MCF 10A (cell line): ENCODE measurements around the gene PCYOX1L. TPM values are rescaled to one million over a fixed set of nuclear protein-coding genes. Genes with fewer than 3 reads are reported as not detected.

Source experiments
- BruUV-seq: library from RNA; stranded (reverse); fragments of 400-500 nt; replicated peaks from 2 replicates; lab custom pipeline; 2021; lab: Mats Ljungman, UMichigan
- CTCF ChIA-PET: fragments of 300-600 bp; sonication (Branson Sonifier 250); formaldehyde crosslinking; extraction: SDS; loops from one replicate; lab custom pipeline; 2021; ENCODE audit warnings: antibody characterized with exemption, inconsistent platforms; lab: Yijun Ruan, JAX
- POLR2A ChIA-PET: fragments of 300-600, 350-650 bp; sonication (Branson Sonifier 250); formaldehyde crosslinking; extraction: SDS; loops from one replicate; lab custom pipeline; 2020; ENCODE audit warnings: antibody characterized with exemption, inconsistent platforms; lab: Yijun Ruan, JAX
- DNase-seq: peaks from one replicate; pipeline ENCODE4 v3.0.0-alpha.2; 2018; ENCODE audit not compliant: unreplicated experiment
- H3K27ac Mint-ChIP-seq: one replicate; pipeline ENCODE4 v1.8.0; 2022; ENCODE audit warnings: mild to moderate bottlenecking, low read depth, mixed read lengths; ENCODE audit not compliant: unreplicated experiment
- H3K27me3 Mint-ChIP-seq: one replicate; pipeline ENCODE4 v1.8.0; 2022; ENCODE audit warnings: mixed read lengths; ENCODE audit not compliant: insufficient read depth, unreplicated experiment
- H3K36me3 Mint-ChIP-seq: one replicate; pipeline ENCODE4 v1.8.0; 2022; ENCODE audit warnings: mild to moderate bottlenecking, moderate library complexity, mixed read lengths; ENCODE audit not compliant: insufficient read depth, unreplicated experiment
- H3K4me1 Mint-ChIP-seq: one replicate; pipeline ENCODE4 v1.8.0; 2022; ENCODE audit warnings: mixed read lengths; ENCODE audit not compliant: insufficient read depth, unreplicated experiment
- H3K4me3 Mint-ChIP-seq: one replicate; pipeline ENCODE4 v1.8.0; 2022; ENCODE audit warnings: mild to moderate bottlenecking, moderate library complexity, mixed read lengths; ENCODE audit not compliant: unreplicated experiment
- H3K9me3 Mint-ChIP-seq: one replicate; pipeline ENCODE4 v1.8.0; 2022; ENCODE audit warnings: mixed read lengths; ENCODE audit not compliant: unreplicated experiment
- CTCF ChIP-seq: fragments of 200-600 bp; IDR thresholded peaks from one replicate; pipeline ENCODE4 v1.8.0; 2022; ENCODE audit warnings: antibody characterized with exemption, mild to moderate bottlenecking; ENCODE audit not compliant: unreplicated experiment
- intact Hi-C: fragments of 100-400 bp; cut with micrococcal nuclease; formaldehyde crosslinking; loops from 2 replicates; pipeline ENCODE4 v1.14.1; 2022
- total RNA-seq: library from RNA; stranded (reverse); gene quantifications from 2 replicates; pipeline ENCODE4 v1.2.3, GENCODE V29; 2022

Gene PCYOX1L
- total RNA-seq, 1 experiment from 2014 or later: 7.7 TPM

- Mint-ChIP-seq H3K4me3 (no peak overlapping the region), H3K27me3 (peaks cover 11% of the 10 kb centered on the region), H3K36me3 (no peaks in the 10 kb centered on the region), H3K27ac (no peak overlapping the region), H3K4me1 (no peaks in the 10 kb centered on the region), H3K9me3 (no peaks in the 10 kb centered on the region)
- no TSS peak for BruUV-seq
- CTCF ChIA-PET: interaction anchor here (0.7 to 5.3 kb wide), 4 partner anchors 27 to 441 kb away, joined by 3 to 40 read pairs (median 8); no protein-coding TSS in a partner anchor
- no peak for TF ChIP-seq CTCF
- POLR2A ChIA-PET: interaction anchor here (1.2 kb wide), 2 partner anchors 10 to 156 kb away, joined by 3 to 4 read pairs; no protein-coding TSS in a partner anchor
- no peak for DNase-seq
- intact Hi-C loops: no loop called here
Measured at GRCh38 chr5:149406979-149407306, 49.1 kb downstream of the PCYOX1L start.

- intact Hi-C loops: no loop called here
- DNase-seq: no peak
- ChIA-PET CTCF (interaction anchor here (0.7 to 5.3 kb wide), 5 partner anchors 26 to 440 kb away, joined by 3 to 40 read pairs (median 8); no protein-coding TSS in a partner anchor), POLR2A (interaction anchor here (0.7 to 1.2 kb wide), 3 partner anchors 9 to 155 kb away, joined by 3 to 4 read pairs (median 4); no protein-coding TSS in a partner anchor)
- peaks cover 11% of the 10 kb centered on the region for H3K27me3 Mint-ChIP-seq
- no peaks in the 10 kb centered on the region for H3K36me3 Mint-ChIP-seq
- BruUV-seq: no TSS peak
- H3K9me3 Mint-ChIP-seq: no peaks in the 10 kb centered on the region
- no peak overlapping the region for H3K27ac Mint-ChIP-seq
- H3K4me1 Mint-ChIP-seq: no peaks in the 10 kb centered on the region
- no peak overlapping the region for H3K4me3 Mint-ChIP-seq
- no peak for TF ChIP-seq CTCF
Measured at GRCh38 chr5:149407323-149408251, 49.7 kb downstream of the PCYOX1L start.

- H3K4me3 Mint-ChIP-seq: no peak overlapping the region
- H3K27me3 Mint-ChIP-seq: peaks cover 11% of the 10 kb centered on the region
- H3K27ac Mint-ChIP-seq: no peak overlapping the region
- no peaks in the 10 kb centered on the region for H3K4me1 Mint-ChIP-seq
- H3K9me3 Mint-ChIP-seq: no peaks in the 10 kb centered on the region
- H3K36me3 Mint-ChIP-seq: no peaks in the 10 kb centered on the region
- TF ChIP-seq CTCF: no peak
- intact Hi-C loops: no loop called here
- ChIA-PET POLR2A (interaction anchor here (0.7 to 1.0 kb wide), 2 partner anchors 63 kb away, joined by 3 to 4 read pairs; partner anchors contain the start of gene GRPEL2), CTCF (interaction anchor here (0.9 to 5.3 kb wide), 5 partner anchors 11 to 156 kb away, joined by 3 to 40 read pairs (median 8); no protein-coding TSS in a partner anchor)
- no TSS peak for BruUV-seq
- DNase-seq: no peak
Measured at GRCh38 chr5:149408252-149409099, 50.6 kb downstream of the PCYOX1L start.
